Measurements from ENCODE around the gene UBR3.
A peak's percentile ranks its signal among the peaks of the same experiment; 100 is the strongest.
"Not testable (repeated sequence)": the region's sequence is repeated elsewhere in the genome, so short reads cannot be mapped to it uniquely, and the experiment has no call there.

Gene UBR3, protein sequence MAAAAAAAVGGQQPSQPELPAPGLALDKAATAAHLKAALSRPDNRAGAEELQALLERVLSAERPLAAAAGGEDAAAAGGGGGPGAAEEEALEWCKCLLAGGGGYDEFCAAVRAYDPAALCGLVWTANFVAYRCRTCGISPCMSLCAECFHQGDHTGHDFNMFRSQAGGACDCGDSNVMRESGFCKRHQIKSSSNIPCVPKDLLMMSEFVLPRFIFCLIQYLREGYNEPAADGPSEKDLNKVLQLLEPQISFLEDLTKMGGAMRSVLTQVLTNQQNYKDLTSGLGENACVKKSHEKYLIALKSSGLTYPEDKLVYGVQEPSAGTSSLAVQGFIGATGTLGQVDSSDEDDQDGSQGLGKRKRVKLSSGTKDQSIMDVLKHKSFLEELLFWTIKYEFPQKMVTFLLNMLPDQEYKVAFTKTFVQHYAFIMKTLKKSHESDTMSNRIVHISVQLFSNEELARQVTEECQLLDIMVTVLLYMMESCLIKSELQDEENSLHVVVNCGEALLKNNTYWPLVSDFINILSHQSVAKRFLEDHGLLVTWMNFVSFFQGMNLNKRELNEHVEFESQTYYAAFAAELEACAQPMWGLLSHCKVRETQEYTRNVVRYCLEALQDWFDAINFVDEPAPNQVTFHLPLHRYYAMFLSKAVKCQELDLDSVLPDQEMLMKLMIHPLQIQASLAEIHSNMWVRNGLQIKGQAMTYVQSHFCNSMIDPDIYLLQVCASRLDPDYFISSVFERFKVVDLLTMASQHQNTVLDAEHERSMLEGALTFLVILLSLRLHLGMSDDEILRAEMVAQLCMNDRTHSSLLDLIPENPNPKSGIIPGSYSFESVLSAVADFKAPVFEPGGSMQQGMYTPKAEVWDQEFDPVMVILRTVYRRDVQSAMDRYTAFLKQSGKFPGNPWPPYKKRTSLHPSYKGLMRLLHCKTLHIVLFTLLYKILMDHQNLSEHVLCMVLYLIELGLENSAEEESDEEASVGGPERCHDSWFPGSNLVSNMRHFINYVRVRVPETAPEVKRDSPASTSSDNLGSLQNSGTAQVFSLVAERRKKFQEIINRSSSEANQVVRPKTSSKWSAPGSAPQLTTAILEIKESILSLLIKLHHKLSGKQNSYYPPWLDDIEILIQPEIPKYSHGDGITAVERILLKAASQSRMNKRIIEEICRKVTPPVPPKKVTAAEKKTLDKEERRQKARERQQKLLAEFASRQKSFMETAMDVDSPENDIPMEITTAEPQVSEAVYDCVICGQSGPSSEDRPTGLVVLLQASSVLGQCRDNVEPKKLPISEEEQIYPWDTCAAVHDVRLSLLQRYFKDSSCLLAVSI (N-terminal part only)

GRCh38 chr2:169827272-169828140, at the start of gene UBR3:
Gene UBR3 (plus strand): TSS chr2:169827454. CDS start chr2:169827508, 54 bp downstream.
- DNase-seq: peak; percentile 86 to 93

DNA sequence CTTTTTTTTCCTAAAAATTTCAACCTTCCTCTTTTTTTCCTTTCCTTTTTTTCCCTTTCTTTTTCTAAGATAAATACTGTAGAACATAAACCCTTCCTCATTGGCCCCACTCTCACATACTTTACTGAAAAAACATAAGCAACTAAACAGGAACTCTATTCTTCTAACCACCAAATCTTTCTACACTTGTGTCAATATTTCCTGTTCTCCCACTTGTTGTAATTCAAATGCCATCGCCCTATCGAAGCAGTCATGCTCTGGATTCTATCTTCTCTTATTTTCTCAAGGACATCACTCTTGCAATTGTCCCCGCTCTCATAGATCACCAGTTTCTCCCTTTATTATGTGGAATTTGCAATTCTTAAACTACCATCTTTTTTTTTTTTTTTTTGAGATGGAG, 48.8 kb upstream of the UBR3 start:
- no peak for DNase-seq

- DNase-seq: no peak
These were observed 45.8 kb upstream of the UBR3 start for GRCh38 chr2:169781249-169782013.

DNA sequence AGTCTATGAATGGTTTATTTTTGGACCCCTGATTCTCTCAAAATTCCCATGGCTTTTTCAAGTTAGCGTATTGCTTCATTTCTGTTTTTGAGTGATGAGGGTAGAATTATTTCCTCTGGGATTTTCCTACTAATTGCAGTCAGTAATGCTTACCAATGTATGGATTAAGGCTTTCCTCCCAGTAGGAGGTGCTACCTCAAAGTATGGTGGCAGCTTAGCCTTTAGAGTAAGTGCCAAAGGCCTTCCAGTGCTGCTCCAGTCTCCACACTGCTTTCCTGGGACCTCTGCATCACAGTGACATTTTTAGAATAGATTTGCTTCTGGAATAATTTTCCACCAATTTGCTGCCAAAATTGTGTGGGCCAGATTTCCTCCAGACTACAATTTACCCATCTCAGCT, 44.7 kb upstream of the UBR3 start:
- no peak for DNase-seq

DNA sequence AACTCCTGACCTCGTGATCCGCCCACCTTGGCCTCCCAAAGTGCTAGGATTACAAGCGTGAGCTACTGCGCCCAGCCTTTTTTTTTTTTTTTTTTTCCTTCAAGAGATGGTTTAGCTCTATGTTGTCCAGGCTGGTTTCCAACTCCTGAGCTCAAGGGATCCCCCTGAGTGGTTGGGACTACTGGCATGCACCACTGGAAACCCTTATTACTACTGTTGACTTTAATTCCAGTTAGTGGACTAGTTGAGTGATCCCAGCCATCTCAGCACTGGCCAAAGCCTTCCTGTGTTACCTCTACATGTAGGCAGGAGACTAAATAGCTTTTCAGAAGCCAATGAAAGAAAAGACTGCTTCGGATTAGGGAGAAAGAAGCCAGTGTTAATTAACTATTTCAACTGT, 36.7 kb upstream of the UBR3 start:
- no peak for DNase-seq

DNA sequence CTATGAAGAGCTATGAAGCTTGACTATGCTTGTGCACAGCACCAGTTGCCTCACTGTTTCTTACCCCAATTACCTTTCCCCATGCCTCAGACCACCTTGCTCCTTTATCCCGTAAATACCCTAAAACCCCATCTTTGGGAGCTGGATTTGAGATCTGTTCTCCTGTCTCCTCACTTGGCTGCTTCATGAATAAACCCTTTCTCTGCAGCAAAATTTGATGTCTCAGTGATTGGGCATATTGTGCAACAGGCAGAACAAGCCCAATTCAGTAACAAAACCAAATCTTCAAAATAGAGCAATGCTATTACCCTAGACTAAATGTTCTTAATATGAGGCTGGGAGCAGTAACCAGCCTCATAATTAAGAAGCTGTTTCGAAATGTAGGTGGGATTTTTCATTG, 32.1 kb upstream of the UBR3 start:
- no peak for DNase-seq

DNA sequence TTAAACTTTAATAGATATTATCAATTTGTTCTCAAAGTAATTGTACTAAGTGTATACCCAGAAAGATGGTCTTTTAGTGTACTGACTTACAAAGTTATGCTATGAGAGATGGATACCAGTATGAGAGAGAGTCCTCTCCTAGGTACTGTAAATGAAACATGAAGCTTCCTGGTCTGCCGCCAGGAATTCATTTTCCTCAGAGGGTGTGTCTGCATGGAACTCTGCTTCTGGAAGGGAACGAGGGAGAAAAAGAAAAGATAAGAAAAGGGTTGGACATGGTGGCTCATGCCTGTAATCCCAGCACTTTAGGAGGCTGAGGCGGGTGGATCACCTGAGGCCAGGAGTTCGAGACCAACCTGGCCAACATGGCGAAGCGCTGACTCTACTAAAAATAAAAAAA, 30.8 kb upstream of the UBR3 start:
- no peak for DNase-seq

DNA sequence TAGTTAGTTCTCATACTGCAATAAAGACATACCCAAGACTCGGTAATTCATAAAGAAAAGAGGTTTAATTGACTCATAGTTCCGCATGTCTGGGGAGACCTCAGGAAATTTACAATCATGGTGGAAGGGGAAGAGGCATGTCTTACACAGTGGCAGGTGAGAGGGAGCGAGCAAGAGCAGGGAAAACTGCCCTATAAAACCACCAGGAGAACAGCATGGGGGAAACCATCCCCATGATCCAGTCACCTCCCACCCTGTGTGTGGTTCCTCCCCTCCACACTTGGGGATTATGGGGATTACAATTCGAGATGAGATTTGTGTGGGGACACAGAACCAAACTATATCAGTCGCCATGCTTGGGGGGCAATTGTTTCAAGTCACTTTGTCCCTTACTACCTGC, 29.7 kb upstream of the UBR3 start:
- DNase-seq: no peak

GRCh38 chr2:169798397-169798717, 28.9 kb upstream of the UBR3 start:
- DNase-seq: no peak

DNA sequence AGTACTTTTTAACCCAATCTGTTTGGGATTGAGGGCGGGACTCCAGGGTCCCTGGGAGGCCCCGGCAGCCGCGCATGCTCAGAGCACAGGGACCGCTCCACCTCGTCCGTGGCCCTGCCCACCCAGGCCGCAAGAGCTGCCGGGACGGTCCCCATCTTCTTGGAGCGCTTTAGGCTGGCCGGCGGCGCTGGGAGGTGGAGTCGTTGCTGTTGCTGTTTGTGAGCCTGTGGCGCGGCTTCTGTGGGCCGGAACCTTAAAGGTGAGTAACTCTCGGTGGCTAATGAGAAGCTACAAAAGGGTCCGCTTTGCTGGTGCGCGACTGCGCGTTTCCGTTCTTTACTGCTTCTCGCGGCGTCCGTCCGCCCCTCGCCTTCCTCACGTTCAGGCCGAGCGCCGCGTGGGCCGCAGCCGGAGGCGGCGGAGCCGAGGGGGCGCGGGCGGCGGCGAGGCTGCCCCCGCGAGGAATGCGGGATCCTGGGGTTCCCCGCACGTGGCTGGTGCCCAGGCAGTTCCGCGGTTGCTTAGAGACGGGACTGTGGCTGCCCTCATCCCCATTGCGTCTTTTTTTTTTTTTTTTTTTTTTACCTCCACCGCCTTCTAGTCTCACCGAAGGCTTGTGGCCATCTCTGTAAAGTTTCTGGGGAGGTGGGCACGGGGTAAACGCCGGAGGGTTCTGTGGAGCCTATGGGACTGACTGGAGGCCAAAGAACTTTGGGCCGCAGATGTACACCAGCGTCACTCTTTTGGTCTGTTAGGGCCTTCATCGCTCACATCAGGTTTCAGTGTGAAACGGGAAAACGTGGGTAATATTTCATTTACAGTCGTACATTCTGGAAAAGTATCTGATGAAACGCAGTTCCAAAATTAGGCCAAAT, 28.3 kb upstream of the UBR3 start, which contains the start of gene SSB:
TSS of gene SSB (plus strand) at position 154 of the 875 bp plus-strand sequence. CDS start 2,090 bp downstream, outside the sequence.
- DNase-seq: peak; percentile 93 to 95

GRCh38 chr2:169803480-169803879, 23.8 kb upstream of the UBR3 start:
- DNase-seq: no peak

DNA sequence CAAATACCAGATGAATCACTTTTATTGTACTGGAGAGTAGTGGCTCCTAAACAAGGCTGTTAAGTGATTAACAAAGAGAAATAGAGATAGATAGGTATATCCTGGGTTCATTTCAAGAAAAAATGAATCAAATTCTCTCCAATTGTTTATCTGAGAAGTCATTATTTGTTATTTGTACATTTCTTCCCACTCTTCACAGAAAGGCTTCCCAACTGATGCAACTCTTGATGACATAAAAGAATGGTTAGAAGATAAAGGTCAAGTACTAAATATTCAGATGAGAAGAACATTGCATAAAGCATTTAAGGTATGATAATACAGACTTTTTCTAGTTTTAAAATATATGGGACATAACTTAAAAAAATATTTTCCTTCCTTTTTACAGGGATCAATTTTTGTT, 20.7 kb upstream of the UBR3 start:
- DNase-seq: no peak

GRCh38 chr2:169808221-169808620, 19.0 kb upstream of the UBR3 start:
- no peak for DNase-seq

DNA sequence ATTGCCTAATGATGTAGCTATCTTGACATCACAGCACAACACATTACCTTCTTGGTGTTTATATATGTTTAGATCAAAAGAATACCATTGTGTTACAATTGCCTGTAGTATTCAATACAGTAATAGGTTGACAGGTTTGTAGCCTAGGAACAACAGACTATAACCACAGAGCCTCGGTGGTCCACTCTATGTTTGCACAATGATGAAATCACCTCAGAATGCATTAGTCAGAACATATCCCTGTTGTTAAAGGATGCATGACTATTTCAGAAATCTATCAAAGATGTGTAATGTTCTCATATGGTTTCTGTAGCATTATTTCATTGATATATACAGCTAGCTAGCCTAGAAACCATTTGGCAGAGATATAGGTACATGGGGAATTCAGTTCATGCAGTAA, 11.4 kb upstream of the UBR3 start:
- no peak for DNase-seq

- DNase-seq: not testable (repeated sequence)
These were observed 10.3 kb upstream of the UBR3 start for GRCh38 chr2:169816961-169817360.

- DNase-seq: not testable (repeated sequence)
These were observed 9.9 kb upstream of the UBR3 start for GRCh38 chr2:169817369-169817768.

DNA sequence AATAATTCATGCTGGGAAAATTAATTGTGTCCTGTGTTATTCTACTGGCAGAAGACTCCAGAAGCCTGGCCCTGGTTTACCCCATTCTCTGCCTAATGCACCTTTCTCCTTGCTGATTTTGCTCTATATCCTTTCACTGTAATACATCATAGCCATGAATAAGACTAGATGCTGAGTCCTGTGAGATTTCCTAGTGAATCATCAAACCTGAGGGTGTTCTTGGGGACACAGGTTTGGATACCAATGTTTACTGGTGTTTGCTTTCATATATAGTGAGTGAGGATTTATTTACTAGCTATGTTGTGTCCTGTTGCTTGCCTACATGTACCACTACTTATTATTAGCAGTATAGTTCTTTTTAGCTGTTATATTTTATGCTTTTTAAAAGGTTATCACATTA, 9.0 kb upstream of the UBR3 start:
- DNase-seq: no peak

GRCh38 chr2:169819106-169819505, 8.1 kb upstream of the UBR3 start:
- DNase-seq: no peak

GRCh38 chr2:169820101-169820500, 7.2 kb upstream of the UBR3 start:
- not testable (repeated sequence) for DNase-seq

GRCh38 chr2:169822036-169822435, 5.2 kb upstream of the UBR3 start:
- DNase-seq: no peak

All from stimulated activated CD4-positive, alpha-beta T cell treated with anti-CD3 and anti-CD28 coated beads, Interleukin-4, amount 100 ng/mL, for 4 hours (primary cell).